Amniotic stem cell (primary cell): ENCODE results near the gene PIAS2.

Experiments
- DNase-seq: peaks from one replicate; lab custom pipeline; 2025; lab: John Stamatoyannopoulos, UW

The PIAS2 gene

GRCh38 chr18:46759890-46760289, 157.4 kb downstream of the PIAS2 start:
- no peak for DNase-seq

- DNase-seq = no peak
These were observed 160.6 kb downstream of the PIAS2 start, which contains the start of gene ST8SIA5 for GRCh38 chr18:46756559-46757201. TSS of gene ST8SIA5 (minus strand) at chr18:46757053. CDS start at chr18:46756508, 545 bp downstream.

GRCh38 chr18:46756025-46756558, 161.2 kb downstream of the PIAS2 start:
- DNase-seq = no peak

GRCh38 chr18:46755315-46756024, 161.8 kb downstream of the PIAS2 start:
- DNase-seq = no peak

GRCh38 chr18:46754661-46755292, 162.5 kb downstream of the PIAS2 start:
- DNase-seq = no peak

GRCh38 chr18:46754188-46754587, 163.1 kb downstream of the PIAS2 start:
- DNase-seq = no peak
